Body of pancreas (tissue), 2 donors: Measurements from ENCODE around the gene SPAST. TPM values are rescaled to one million over a fixed set of nuclear protein-coding genes. Genes with fewer than 3 reads are reported as not detected.

Experiments used
- total RNA-seq, 2 donors: library from RNA; depleted of rRNA; stranded (reverse); fragments of >200 nt; gene quantifications; one replicate each; pipeline ENCODE4 v1.1.0, GENCODE V29; 2016

SPAST gene
- total RNA-seq, 2 donors from 2014 or later: 10.6 to 23.7 TPM

Other genes with a start within 250 kb of the SPAST start
- gene MEMO1, start 52.5 kb upstream of the SPAST start, total RNA-seq: 10 to 100 TPM in 1 of 2 donors, 1 to 10 TPM in 1; 5.6 to 13.2 TPM
- gene DPY30, start 23.8 kb upstream of the SPAST start, total RNA-seq: 10 to 100 TPM; 24.7 to 43.3 TPM
- 10 to 100 TPM; 11.4 to 12.9 TPM for gene SLC30A6, start 102.3 kb downstream of the SPAST start, total RNA-seq
- under 1 TPM in 1 of 2 donors, not detected in 1; 0.26 TPM for gene NLRC4, start 201.3 kb downstream of the SPAST start, total RNA-seq
- 10 to 100 TPM; 13.5 to 24.7 TPM for gene YIPF4, start 214.3 kb downstream of the SPAST start, total RNA-seq